ENCODE measurements around the gene MBNL2. TPM values are rescaled to one million over a fixed set of nuclear protein-coding genes. Genes with fewer than 3 reads are reported as not detected.

Gene MBNL2
- total RNA-seq (100 to 1,000 TPM in 1 of 4 donors, 10 to 100 TPM in 3; 84.7 to 110 (median 95.1) TPM), polyA plus RNA-seq (10 to 100 TPM; 11.8 to 16.2 (median 14.8) TPM)

GRCh38 chr13:97221989-97222700, at the start of gene MBNL2:
Gene MBNL2, plus strand, starts transcription at chr13:97222333. Its CDS starts 53,903 bp downstream, at chr13:97276236.
- H3K9me3 ChIP-seq, result no peaks in the 10 kb centered on the region
- intact Hi-C loops (cut with DNase I), result loop anchor here (1.0 to 10.0 kb wide), 5 partner anchors 60 to 210 kb away; partner anchors contain the start of gene RAP2A
- no peaks in the 10 kb centered on the region for H3K36me3 ChIP-seq
- 4 to 8% methylated on average over 15 of the region's 15 CpGs for WGBS, 2 donors
- TF ChIP-seq POLR2A (IDR thresholded peaks at IDR 0.05) (peak; percentile 76 to 80), CTCF (IDR thresholded peaks at IDR 0.05) (no peak), EP300 (IDR thresholded peaks at IDR 0.05) (peak in 3 of 4 donors; percentile 74 to 92 (median 87)), POLR2AphosphoS5 (IDR thresholded peaks at IDR 0.05) (peak; percentile 90 to 99 (median 98))
- DNase-seq, result peak; percentile 97
- peak within 1 kb of the TSS; percentile 59 to 62 (median 61) for H3K4me3 ChIP-seq
- peak within 1 kb of the TSS; percentile 88 to 94 (median 92) for H3K27ac ChIP-seq
- no peaks in the 10 kb centered on the region for H3K27me3 ChIP-seq
- H3K4me1 ChIP-seq, result peaks cover 0 to 33% (median 30%) of the 10 kb centered on the region in 4 donors

- peaks cover 0 to 11% (median 0%) of the 10 kb centered on the region in 4 donors for H3K4me1 ChIP-seq
- H3K4me3 ChIP-seq, result no peak overlapping the region
- intact Hi-C loops (cut with DNase I), result no loop called here
- H3K9me3 ChIP-seq, result no peaks in the 10 kb centered on the region
- TF ChIP-seq POLR2A (IDR thresholded peaks at IDR 0.05), result no peak
- DNase-seq, result no peak
- no peaks in the 10 kb centered on the region for H3K36me3 ChIP-seq
- H3K27me3 ChIP-seq, result no peaks in the 10 kb centered on the region
- no peak overlapping the region for H3K27ac ChIP-seq
Observed at GRCh38 chr13:97174638-97175037, 47.5 kb upstream of the MBNL2 start.

- Histone ChIP-seq H3K27me3 (no peaks in the 10 kb centered on the region), H3K36me3 (no peaks in the 10 kb centered on the region), H3K9me3 (no peaks in the 10 kb centered on the region), H3K4me1 (peaks cover 0 to 11% (median 0%) of the 10 kb centered on the region in 4 donors), H3K4me3 (no peak overlapping the region), H3K27ac (no peak overlapping the region)
- WGBS, 2 donors, result 92% methylated on average over 4 of the region's 4 CpGs
- TF ChIP-seq POLR2A (IDR thresholded peaks at IDR 0.05) (no peak), CTCF (IDR thresholded peaks at IDR 0.05) (no peak), POLR2AphosphoS5 (IDR thresholded peaks at IDR 0.05) (no peak), EP300 (IDR thresholded peaks at IDR 0.05) (no peak)
- no peak for DNase-seq
- intact Hi-C loops (cut with DNase I), result no loop called here
Observed at GRCh38 chr13:97175041-97175440, 47.1 kb upstream of the MBNL2 start.

GRCh38 chr13:97179501-97179900, 42.6 kb upstream of the MBNL2 start:
- no peak overlapping the region for H3K27ac ChIP-seq
- no peaks in the 10 kb centered on the region for H3K27me3 ChIP-seq
- no peaks in the 10 kb centered on the region for H3K9me3 ChIP-seq
- intact Hi-C loops (cut with DNase I), result no loop called here
- H3K4me1 ChIP-seq, result peaks cover 0 to 11% (median 0%) of the 10 kb centered on the region in 4 donors
- no peak overlapping the region for H3K4me3 ChIP-seq
- no peak for TF ChIP-seq POLR2AphosphoS5 (IDR thresholded peaks at IDR 0.05)
- TF ChIP-seq CTCF (IDR thresholded peaks at IDR 0.05), result no peak
- TF ChIP-seq EP300 (IDR thresholded peaks at IDR 0.05), result no peak
- no peak for TF ChIP-seq POLR2A (IDR thresholded peaks at IDR 0.05)
- DNase-seq, result no peak
- H3K36me3 ChIP-seq, result no peaks in the 10 kb centered on the region
- 82 to 88% methylated on average over 2 of the region's 2 CpGs for whole genome bisulfite sequencing, 2 donors

GRCh38 chr13:97182111-97182890, 39.8 kb upstream of the MBNL2 start:
- DNase-seq, result no peak
- no peak overlapping the region for H3K4me3 ChIP-seq
- 79 to 84% methylated on average over 6 of the region's 6 CpGs for WGBS, 2 donors
- no peaks in the 10 kb centered on the region for H3K36me3 ChIP-seq
- no peak overlapping the region for H3K27ac ChIP-seq
- H3K9me3 ChIP-seq, result no peaks in the 10 kb centered on the region
- TF ChIP-seq EP300 (IDR thresholded peaks at IDR 0.05) (no peak), CTCF (IDR thresholded peaks at IDR 0.05) (no peak), POLR2AphosphoS5 (IDR thresholded peaks at IDR 0.05) (no peak), POLR2A (IDR thresholded peaks at IDR 0.05) (no peak)
- H3K4me1 ChIP-seq, result no peaks in the 10 kb centered on the region
- H3K27me3 ChIP-seq, result no peaks in the 10 kb centered on the region
- intact Hi-C loops (cut with DNase I), result no loop called here
